IMR-90 (cell line): ENCODE results near the gene E2F3. TPM values are rescaled to one million over a fixed set of nuclear protein-coding genes. Genes with fewer than 3 reads are reported as not detected.

Experiments used
- ATAC-seq: fragments of 200-7000 bp; cut with Tn5 transposase; 2 replicates; pipeline ENCODE4 v1.9.1; 2020; ENCODE audit warnings: low read depth, mild to moderate bottlenecking, moderate library complexity
- BruUV-seq: library from RNA; stranded (reverse); fragments of 400-500 nt; replicated peaks from 2 replicates; lab custom pipeline; 2021; lab: Mats Ljungman, UMichigan
- CTCF ChIA-PET: fragments of 300-600 bp; formaldehyde crosslinking; extraction: SDS; loops from one replicate; lab custom pipeline; 2021; ENCODE audit warnings: antibody characterized with exemption; lab: Yijun Ruan, JAX
- POLR2A ChIA-PET: fragments of 300-600 bp; sonication (Branson Sonifier 250); formaldehyde crosslinking; loops from one replicate; lab custom pipeline; 2022; ENCODE audit warnings: antibody characterized with exemption; ENCODE audit not compliant: unreplicated experiment; lab: Charles Lee
- DNase-seq: peaks from one replicate; pipeline ENCODE4 v3.0.0; 2013
- H2AFZ ChIP-seq: replicated peaks from 2 replicates; pipeline ENCODE3; 2013; ENCODE audit warnings: low read length, mild to moderate bottlenecking; ENCODE audit not compliant: poor library complexity
- H2AK5ac ChIP-seq: 2 replicates; pipeline ENCODE4 v1.6.1; 2013; ENCODE audit warnings: low read depth, low read length, inconsistent platforms
- H2AK9ac ChIP-seq: replicated peaks from 2 replicates; pipeline ENCODE3; 2013; ENCODE audit warnings: mild to moderate bottlenecking, low read depth, low read length, moderate library complexity; ENCODE audit not compliant: poor library complexity
- H2BK120ac ChIP-seq: 2 replicates; pipeline ENCODE4 v1.6.1; 2013; ENCODE audit warnings: low read depth, low read length, inconsistent platforms
- H2BK15ac ChIP-seq: 3 replicates; pipeline ENCODE4 v1.6.1; 2013; ENCODE audit warnings: low read depth, low read length, inconsistent platforms
- H2BK20ac ChIP-seq: 2 replicates; pipeline ENCODE4 v1.6.1; 2013; ENCODE audit warnings: low read depth, mild to moderate bottlenecking, inconsistent platforms, low read length, moderate library complexity
- H2BK5ac ChIP-seq: 2 replicates; pipeline ENCODE4 v1.6.1; 2013; ENCODE audit warnings: mild to moderate bottlenecking, low read depth, low read length, inconsistent platforms; ENCODE audit not compliant: poor library complexity, severe bottlenecking
- H3K14ac ChIP-seq: replicated peaks from 2 replicates; pipeline ENCODE4 v1.6.1; 2013; ENCODE audit warnings: low read depth, low read length, inconsistent platforms
- H3K18ac ChIP-seq: 2 replicates; pipeline ENCODE4 v1.6.1; 2013; ENCODE audit warnings: low read depth, low read length, control low read depth
- H3K23ac ChIP-seq: 2 replicates; pipeline ENCODE4 v1.6.1; 2013; ENCODE audit warnings: low read depth, low read length, inconsistent platforms
- H3K27ac ChIP-seq: 2 replicates; pipeline ENCODE4 v1.5.1; 2013; ENCODE audit warnings: mild to moderate bottlenecking, control low read depth, low read length; ENCODE audit not compliant: insufficient read depth
- H3K27me3 ChIP-seq: 2 replicates; pipeline ENCODE4 v1.6.1; 2013; ENCODE audit warnings: low read length; ENCODE audit not compliant: control insufficient read depth, insufficient read depth
- H3K36me3 ChIP-seq: 2 replicates; pipeline ENCODE4 v1.6.1; 2013; ENCODE audit warnings: low read length, mixed read lengths; ENCODE audit not compliant: control insufficient read depth, insufficient read depth
- H3K4ac ChIP-seq: 2 replicates; pipeline ENCODE4 v1.6.1; 2013; ENCODE audit warnings: low read depth, low read length, inconsistent platforms
- H3K4me1 ChIP-seq: 2 replicates; pipeline ENCODE4 v1.6.1; 2013; ENCODE audit warnings: low read length, mixed read lengths; ENCODE audit not compliant: control insufficient read depth, insufficient read depth
- H3K4me2 ChIP-seq: 2 replicates; pipeline ENCODE4 v1.6.1; 2013; ENCODE audit warnings: low read depth, mild to moderate bottlenecking, control low read depth, low read length, moderate library complexity
- H3K4me3 ChIP-seq: 2 replicates; pipeline ENCODE4 v1.5.1; 2013; ENCODE audit warnings: low read depth, mild to moderate bottlenecking, control low read depth, low read length, moderate library complexity; ENCODE audit not compliant: insufficient read depth
- H3K56ac ChIP-seq: 2 replicates; pipeline ENCODE4 v1.6.1; 2013; ENCODE audit warnings: low read length, inconsistent platforms; ENCODE audit not compliant: insufficient read depth; ENCODE audit errors: extremely low read depth
- H3K79me1 ChIP-seq, 2 experiments: 2 replicates each; pipeline ENCODE4 v1.6.1; 2013; ENCODE audit warnings: low read length in 2 of 2, inconsistent platforms in 1 of 2, low read depth in 1 of 2
- H3K9ac ChIP-seq: 2 replicates; pipeline ENCODE4 v1.6.1; 2013; ENCODE audit warnings: low read depth, low read length, control low read depth
- H3K9me1 ChIP-seq: 2 replicates; pipeline ENCODE4 v1.6.1; 2013; ENCODE audit warnings: low read length, inconsistent platforms; ENCODE audit not compliant: insufficient read depth
- H3K9me3 ChIP-seq: 2 replicates; pipeline ENCODE4 v1.6.1; 2013; ENCODE audit warnings: low read length; ENCODE audit not compliant: control insufficient read depth, insufficient read depth
- H4K20me1 ChIP-seq: 2 replicates; pipeline ENCODE4 v1.6.1; 2013; ENCODE audit warnings: low read length, inconsistent platforms; ENCODE audit not compliant: insufficient read depth
- H4K5ac ChIP-seq: 2 replicates; pipeline ENCODE4 v1.6.1; 2013; ENCODE audit warnings: mild to moderate bottlenecking, low read depth, low read length, control low read depth
- H4K8ac ChIP-seq, 2 experiments: 2 replicates each; pipeline ENCODE4 v1.6.1; 2013; ENCODE audit warnings: low read depth in 2 of 2, low read length in 2 of 2, control low read depth in 1 of 2, inconsistent platforms in 1 of 2
- H4K91ac ChIP-seq: 2 replicates; pipeline ENCODE4 v1.6.1; 2013; ENCODE audit warnings: low read depth, low read length, inconsistent platforms; ENCODE audit not compliant: insufficient read depth
- BHLHE40 ChIP-seq: fragments of 150-350 bp; IDR thresholded peaks from 2 replicates; pipeline ENCODE4 v1.6.1; 2016; ENCODE audit warnings: mild to moderate bottlenecking, low read depth, low read length
- CEBPB ChIP-seq: IDR thresholded peaks from 2 replicates; pipeline ENCODE4 v1.6.1; 2012; ENCODE audit warnings: low read depth, low read length, improper control_type of control experiment
- CHD1 ChIP-seq: IDR thresholded peaks from 2 replicates; pipeline ENCODE4 v1.6.1; 2012; ENCODE audit warnings: low read depth, low read length, improper control_type of control experiment
- ELK1 ChIP-seq: fragments of 150-350 bp; IDR thresholded peaks from 2 replicates; pipeline ENCODE4 v1.6.1; 2016; ENCODE audit warnings: low read depth, mild to moderate bottlenecking, low read length, moderate library complexity, borderline replicate concordance
- FOS ChIP-seq: fragments of 150-350 bp; IDR thresholded peaks from 2 replicates; pipeline ENCODE4 v1.6.1; 2016; ENCODE audit warnings: low read depth, low read length
- MAFK ChIP-seq: IDR thresholded peaks from 2 replicates; pipeline ENCODE4 v1.6.1; 2012; ENCODE audit warnings: low read depth, low read length, improper control_type of control experiment
- MAZ ChIP-seq: IDR thresholded peaks from 2 replicates; pipeline ENCODE4 v1.6.1; 2012; ENCODE audit warnings: low read depth, mild to moderate bottlenecking, low read length, improper control_type of control experiment, moderate library complexity, borderline replicate concordance
- MXI1 ChIP-seq: IDR thresholded peaks from 2 replicates; pipeline ENCODE4 v1.6.1; 2012; ENCODE audit warnings: low read depth, mild to moderate bottlenecking, low read length, moderate library complexity, borderline replicate concordance
- NFE2L2 ChIP-seq: fragments of 150-350 bp; IDR thresholded peaks from 2 replicates; pipeline ENCODE4 v1.6.1; 2016; ENCODE audit warnings: low read depth, mild to moderate bottlenecking, low read length
- RAD21 ChIP-seq: IDR thresholded peaks from 2 replicates; pipeline ENCODE4 v1.6.1; 2012; ENCODE audit warnings: low read length, improper control_type of control experiment
- RCOR1 ChIP-seq: IDR thresholded peaks from 2 replicates; pipeline ENCODE4 v1.6.1; 2012; ENCODE audit warnings: mild to moderate bottlenecking, low read length, improper control_type of control experiment; ENCODE audit not compliant: insufficient replicate concordance
- RFX5 ChIP-seq: IDR thresholded peaks from 2 replicates; pipeline ENCODE4 v1.8.0; 2012; ENCODE audit warnings: low read depth, mild to moderate bottlenecking, low read length, moderate library complexity
- SMC3 ChIP-seq: fragments of 150-350 bp; IDR thresholded peaks from 2 replicates; pipeline ENCODE4 v1.6.1; 2016; ENCODE audit warnings: low read depth, mild to moderate bottlenecking, antibody characterized with exemption, low read length, moderate library complexity
- WGBS, 2 experiments: methylation state at CpG; one replicate each; pipeline versions ENCODE4 v1.1.5 to v1.1.7; 2013; ENCODE audit warnings: missing lambda C conversion rate in 2 of 2; ENCODE audit not compliant: insufficient read length in 1 of 2; ENCODE audit errors: extremely low coverage in 2 of 2; 5-methylcytosine and 5-hydroxymethylcytosine counted together
- dilution Hi-C: fragments of 300-500 bp; cut with HindIII; formaldehyde crosslinking; loops from one replicate; pipeline ENCODE4 v1.14.3; 2018; ENCODE audit warnings: low sequenced_read_pairs; ENCODE audit not compliant: unreplicated experiment
- in situ Hi-C: fragments of 300-500 bp; cut with MboI; formaldehyde crosslinking; loops from 3 replicates; pipeline ENCODE4 v1.14.3; 2019; ENCODE audit warnings: low sequenced_read_pairs, inconsistent platforms, mixed read lengths
- intact Hi-C: fragments of 100-400 bp; cut with micrococcal nuclease; formaldehyde crosslinking; loops from 2 replicates; pipeline ENCODE4 v1.10.0; 2022
- polyA plus RNA-seq, 3 experiments: library from polyadenylated mRNA; depleted of rRNA; stranded (reverse); fragments of >200 nt; gene quantifications; 2 replicates each; pipeline ENCODE4 v1.2.3, GENCODE V29; 2012; ENCODE audit warnings: low replicate concordance in 1 of 3
- total RNA-seq: library from RNA; depleted of rRNA; stranded (reverse); fragments of >200 nt; gene quantifications from 2 replicates; pipeline ENCODE4 v1.2.3, GENCODE V29; 2012
- TF ChIP-seq, protein P1 (sequence below): fragments of 150-350 bp; IDR thresholded peaks from 2 replicates; pipeline ENCODE4 v1.6.1; 2017; ENCODE audit warnings: mild to moderate bottlenecking, antibody characterized with exemption, low read length, low read depth
- TF ChIP-seq, protein P2 (sequence below): conservative IDR thresholded peaks from 2 replicates; pipeline ENCODE4 v1.5.1; 2012; ENCODE audit warnings: mild to moderate bottlenecking, low read depth, low read length, improper control_type of control experiment

Gene E2F3
- total and polyA plus RNA-seq, 2 of the 4 experiments (the other 2 are of a cell fraction): 2.3 to 8.2 TPM

DNA sequence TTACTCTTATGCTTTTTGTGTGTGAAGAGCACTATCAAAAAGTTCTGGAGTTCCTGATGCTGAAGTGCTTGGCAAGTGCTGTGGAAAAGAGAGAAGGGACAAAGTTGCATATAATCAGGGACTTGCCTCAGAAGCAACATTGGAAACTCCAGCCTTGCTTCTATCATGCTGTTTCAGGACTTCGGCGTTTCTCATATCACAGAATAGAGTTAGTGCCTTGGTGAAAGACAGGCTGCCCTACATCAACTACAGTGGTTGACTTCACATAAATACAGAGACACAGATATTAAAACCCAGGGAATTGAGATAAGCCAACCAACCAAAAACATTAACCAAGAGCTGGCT is 96.3 kb downstream of the E2F3 start:
- Histone ChIP-seq H3K4ac (peak overlapping the region; percentile 66; the same call in 1 of the 2 replicates), H3K14ac (no peak overlapping the region), H4K91ac (no peak overlapping the region), H2BK5ac (no peak overlapping the region), H3K9me1 (no peaks in the 10 kb centered on the region), H4K20me1 (no peaks in the 10 kb centered on the region), H2BK20ac (peak overlapping the region; percentile 38; the same call in 1 of the 2 replicates), H2AK9ac (no peak overlapping the region), H4K5ac (no peak overlapping the region), H3K4me2 (no peak overlapping the region), H3K56ac (no peak overlapping the region), H3K27me3 (no peaks in the 10 kb centered on the region), H3K4me1 (peaks cover 7% of the 10 kb centered on the region; the same call in 1 of the 2 replicates), H2BK15ac (no peak overlapping the region), H3K36me3 (peaks cover 3% of the 10 kb centered on the region; the same call in 1 of the 2 replicates), H4K8ac (no peak overlapping the region), H3K79me1 (peaks cover 0 to 6% of the 10 kb centered on the region in 2 experiments; a peak in 3 of 4 replicates), H3K9ac (no peak overlapping the region), H3K9me3 (no peaks in the 10 kb centered on the region), H3K4me3 (no peak overlapping the region), H2AFZ (no peak overlapping the region), H3K23ac (no peak overlapping the region), H3K18ac (no peak overlapping the region), H3K27ac (no peak overlapping the region), H2BK120ac (no peak overlapping the region), H2AK5ac (no peak overlapping the region)
- WGBS, 2 experiments: no CpG with 5 or more reads among the region's 2 CpGs
- in situ Hi-C loops (no loop called here), dilution Hi-C loops (no loop called here), intact Hi-C loops (no loop called here)
- POLR2A ChIA-PET: interaction anchor here (0.7 kb wide), 1 partner anchor 15 kb away, joined by 5 read pairs; no protein-coding TSS in a partner anchor
- DNase-seq (no peak), ATAC-seq (no peak)
- CTCF ChIA-PET: no interaction called here
- no peak for TF ChIP-seq MAFK
- TF ChIP-seq, protein P1, sequence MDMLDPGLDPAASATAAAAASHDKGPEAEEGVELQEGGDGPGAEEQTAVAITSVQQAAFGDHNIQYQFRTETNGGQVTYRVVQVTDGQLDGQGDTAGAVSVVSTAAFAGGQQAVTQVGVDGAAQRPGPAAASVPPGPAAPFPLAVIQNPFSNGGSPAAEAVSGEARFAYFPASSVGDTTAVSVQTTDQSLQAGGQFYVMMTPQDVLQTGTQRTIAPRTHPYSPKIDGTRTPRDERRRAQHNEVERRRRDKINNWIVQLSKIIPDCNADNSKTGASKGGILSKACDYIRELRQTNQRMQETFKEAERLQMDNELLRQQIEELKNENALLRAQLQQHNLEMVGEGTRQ: no peak
- no peak for TF ChIP-seq SMC3
- TF ChIP-seq RFX5: no peak
- TF ChIP-seq MXI1: no peak
- TF ChIP-seq RAD21: no peak
- TF ChIP-seq FOS: no peak
- TF ChIP-seq RCOR1: no peak
- TF ChIP-seq, protein P2, sequence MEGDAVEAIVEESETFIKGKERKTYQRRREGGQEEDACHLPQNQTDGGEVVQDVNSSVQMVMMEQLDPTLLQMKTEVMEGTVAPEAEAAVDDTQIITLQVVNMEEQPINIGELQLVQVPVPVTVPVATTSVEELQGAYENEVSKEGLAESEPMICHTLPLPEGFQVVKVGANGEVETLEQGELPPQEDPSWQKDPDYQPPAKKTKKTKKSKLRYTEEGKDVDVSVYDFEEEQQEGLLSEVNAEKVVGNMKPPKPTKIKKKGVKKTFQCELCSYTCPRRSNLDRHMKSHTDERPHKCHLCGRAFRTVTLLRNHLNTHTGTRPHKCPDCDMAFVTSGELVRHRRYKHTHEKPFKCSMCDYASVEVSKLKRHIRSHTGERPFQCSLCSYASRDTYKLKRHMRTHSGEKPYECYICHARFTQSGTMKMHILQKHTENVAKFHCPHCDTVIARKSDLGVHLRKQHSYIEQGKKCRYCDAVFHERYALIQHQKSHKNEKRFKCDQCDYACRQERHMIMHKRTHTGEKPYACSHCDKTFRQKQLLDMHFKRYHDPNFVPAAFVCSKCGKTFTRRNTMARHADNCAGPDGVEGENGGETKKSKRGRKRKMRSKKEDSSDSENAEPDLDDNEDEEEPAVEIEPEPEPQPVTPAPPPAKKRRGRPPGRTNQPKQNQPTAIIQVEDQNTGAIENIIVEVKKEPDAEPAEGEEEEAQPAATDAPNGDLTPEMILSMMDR: no peak
- TF ChIP-seq BHLHE40: no peak
- TF ChIP-seq ELK1: no peak
- no peak for TF ChIP-seq MAZ
- TF ChIP-seq CEBPB: no peak
- TF ChIP-seq NFE2L2: no peak
- TF ChIP-seq CHD1: no peak
- BruUV-seq: no TSS peak
